HUES64 (cell line): ENCODE measurements around the gene OPA3.

Experiments used
- H3K27ac ChIP-seq: 2 replicates; pipeline ENCODE4 v1.7.0; 2013; ENCODE audit warnings: low read depth, low read length, inconsistent platforms
- H3K27me3 ChIP-seq: 2 replicates; pipeline ENCODE4 v1.6.1; 2013; ENCODE audit warnings: mild to moderate bottlenecking, low read length; ENCODE audit not compliant: insufficient read depth
- H3K36me3 ChIP-seq: 2 replicates; pipeline ENCODE4 v1.6.1; 2013; ENCODE audit warnings: mild to moderate bottlenecking, low read length; ENCODE audit not compliant: insufficient read depth
- H3K4me1 ChIP-seq: 2 replicates; pipeline ENCODE4 v1.6.1; 2013; ENCODE audit warnings: mild to moderate bottlenecking, low read length, moderate library complexity; ENCODE audit not compliant: insufficient read depth
- H3K4me3 ChIP-seq: 2 replicates; pipeline ENCODE4 v1.5.1; 2013; ENCODE audit warnings: mild to moderate bottlenecking, low read length, moderate library complexity
- H3K9ac ChIP-seq: 2 replicates; pipeline ENCODE4 v1.6.1; 2013; ENCODE audit warnings: mild to moderate bottlenecking, low read depth, low read length
- H3K9me3 ChIP-seq: 2 replicates; pipeline ENCODE4 v1.6.1; 2013; ENCODE audit warnings: low read depth, low read length; ENCODE audit not compliant: insufficient read depth
- WGBS: fragments of 150-250, 120-280 bp; methylation state at CpG from one replicate; pipeline ENCODE4 v1.1.7; 2013; ENCODE audit warnings: missing lambda C conversion rate; 5-methylcytosine and 5-hydroxymethylcytosine counted together

The OPA3 gene

DNA sequence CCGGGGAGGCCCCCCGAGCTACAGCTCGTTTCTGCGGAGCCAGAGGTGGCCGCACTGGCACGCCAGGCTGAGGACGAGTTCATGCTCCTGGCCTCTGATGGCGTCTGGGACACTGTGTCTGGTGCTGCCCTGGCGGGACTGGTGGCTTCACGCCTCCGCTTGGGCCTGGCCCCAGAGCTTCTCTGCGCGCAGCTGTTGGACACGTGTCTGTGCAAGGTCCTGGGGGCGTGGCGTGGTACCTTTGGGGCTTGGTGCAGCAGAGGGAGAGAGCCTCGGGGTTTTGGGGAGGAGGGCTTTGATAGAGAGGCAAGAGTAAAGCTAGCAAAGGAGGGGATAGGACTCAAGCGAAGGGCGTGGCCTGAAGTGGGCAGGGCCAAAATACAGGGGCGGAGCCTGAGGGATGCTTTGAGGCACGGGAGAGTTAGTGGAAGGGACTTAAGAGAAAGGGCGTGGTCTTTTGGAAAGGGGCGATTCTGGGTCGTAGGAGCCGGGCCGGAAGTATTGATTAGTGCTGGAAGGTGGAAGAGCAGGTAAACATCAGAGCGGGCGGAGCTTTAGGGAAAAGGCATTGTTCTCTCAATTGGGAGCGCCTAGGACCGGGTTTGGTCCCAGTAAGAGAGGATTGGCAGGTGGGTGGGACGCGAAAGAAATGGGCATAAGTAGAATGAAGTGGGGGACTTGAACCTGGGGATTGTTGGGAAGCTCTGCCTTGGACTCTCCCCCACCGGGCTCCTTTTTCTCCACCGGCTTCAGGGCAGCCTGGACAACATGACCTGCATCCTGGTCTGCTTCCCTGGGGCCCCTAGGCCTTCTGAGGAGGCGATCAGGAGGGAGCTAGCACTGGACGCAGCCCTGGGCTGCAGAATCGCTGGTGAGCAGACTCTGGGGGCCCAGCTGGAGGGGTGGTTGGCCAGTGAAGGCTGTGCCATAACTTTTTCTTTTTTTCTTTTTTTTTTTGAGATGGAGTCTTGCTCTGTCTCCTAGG, 85.1 kb downstream of the OPA3 start:
- WGBS = 15% methylated on average over 37 of the region's 37 CpGs
- Histone ChIP-seq H3K27me3 (peaks cover 21% of the 10 kb centered on the region), H3K4me3 (peak overlapping the region; percentile 46)

DNA sequence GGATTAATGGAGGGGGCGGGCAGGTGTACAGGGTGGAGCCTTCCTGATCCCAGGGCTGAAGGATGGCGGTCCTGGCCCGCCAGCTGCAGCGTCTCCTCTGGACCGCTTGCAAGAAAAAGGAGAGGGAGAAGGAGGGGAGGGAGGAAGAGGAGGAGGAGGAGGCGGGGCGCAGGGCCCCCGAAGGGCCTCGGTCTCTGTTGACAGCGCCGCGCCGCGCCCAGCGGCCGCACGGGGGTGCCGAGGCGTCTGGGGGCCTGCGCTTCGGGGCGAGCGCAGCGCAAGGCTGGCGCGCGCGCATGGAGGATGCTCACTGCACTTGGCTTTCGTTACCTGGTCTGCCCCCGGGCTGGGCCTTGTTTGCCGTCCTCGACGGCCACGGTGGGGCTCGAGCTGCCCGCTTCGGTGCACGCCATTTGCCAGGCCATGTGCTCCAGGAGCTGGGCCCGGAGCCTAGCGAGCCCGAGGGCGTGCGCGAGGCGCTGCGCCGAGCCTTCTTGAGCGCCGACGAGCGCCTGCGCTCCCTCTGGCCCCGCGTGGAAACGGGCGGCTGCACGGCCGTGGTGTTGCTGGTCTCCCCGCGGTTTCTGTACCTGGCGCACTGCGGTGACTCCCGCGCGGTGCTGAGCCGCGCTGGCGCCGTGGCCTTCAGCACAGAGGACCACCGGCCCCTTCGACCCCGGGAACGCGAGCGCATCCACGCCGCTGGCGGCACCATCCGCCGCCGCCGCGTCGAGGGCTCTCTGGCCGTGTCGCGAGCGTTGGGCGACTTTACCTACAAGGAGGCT, 86.0 kb downstream of the OPA3 start, which contains the start of gene PPM1N:
Gene PPM1N, plus strand, starts transcription at position 33 of the 785 bp plus-strand sequence. Its CDS starts 30 bp downstream, at position 63.
- 3% methylated on average over 89 of the region's 89 CpGs for WGBS
- H3K36me3 ChIP-seq = 0 out of 2 replicates have a peak, but pooled peaks cover 6% of the 10 kb centered on the region
- H3K27me3 ChIP-seq = peaks cover 21% of the 10 kb centered on the region
- no peaks in the 10 kb centered on the region for H3K9me3 ChIP-seq
- H3K4me3 ChIP-seq = peak within 1 kb of the TSS; percentile 63
- no peak within 1 kb of the TSS; the same call in 1 of the 2 replicates for H3K27ac ChIP-seq
- no peak within 1 kb of the TSS; the same call in 1 of the 2 replicates for H3K9ac ChIP-seq
- H3K4me1 ChIP-seq = peaks cover 12% of the 10 kb centered on the region

More for the DNA sequence above, 85.1 kb downstream of the OPA3 start:
- H3K9me3 ChIP-seq = no peaks in the 10 kb centered on the region
- H3K9ac ChIP-seq = no peak overlapping the region
- no peak overlapping the region; the same call in 1 of the 2 replicates for H3K27ac ChIP-seq
- 0 out of 2 replicates have a peak, but pooled peaks cover under 1% of the 10 kb centered on the region for H3K36me3 ChIP-seq
- peaks cover 12% of the 10 kb centered on the region for H3K4me1 ChIP-seq

DNA sequence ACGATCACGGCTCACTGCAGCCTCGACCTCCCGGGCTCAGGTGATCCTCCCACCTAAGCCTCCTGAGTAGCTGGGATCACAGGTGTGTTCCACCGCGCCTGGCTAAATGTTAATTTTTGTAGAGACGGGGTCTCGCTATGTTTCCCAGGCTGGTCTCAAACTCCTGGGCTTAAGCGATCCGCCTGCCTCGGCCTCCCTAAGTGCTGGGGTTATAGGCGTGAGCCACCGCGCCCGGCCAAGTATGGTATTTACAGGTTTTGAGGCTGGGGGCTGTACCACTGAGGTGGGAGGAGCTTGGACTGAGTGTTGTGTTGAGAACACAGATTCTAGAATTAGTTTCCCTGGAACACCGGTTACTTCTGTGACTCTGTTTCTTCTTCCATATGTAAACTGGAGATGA, 86.8 kb downstream of the OPA3 start:
- H3K27ac ChIP-seq = no peak overlapping the region

DNA sequence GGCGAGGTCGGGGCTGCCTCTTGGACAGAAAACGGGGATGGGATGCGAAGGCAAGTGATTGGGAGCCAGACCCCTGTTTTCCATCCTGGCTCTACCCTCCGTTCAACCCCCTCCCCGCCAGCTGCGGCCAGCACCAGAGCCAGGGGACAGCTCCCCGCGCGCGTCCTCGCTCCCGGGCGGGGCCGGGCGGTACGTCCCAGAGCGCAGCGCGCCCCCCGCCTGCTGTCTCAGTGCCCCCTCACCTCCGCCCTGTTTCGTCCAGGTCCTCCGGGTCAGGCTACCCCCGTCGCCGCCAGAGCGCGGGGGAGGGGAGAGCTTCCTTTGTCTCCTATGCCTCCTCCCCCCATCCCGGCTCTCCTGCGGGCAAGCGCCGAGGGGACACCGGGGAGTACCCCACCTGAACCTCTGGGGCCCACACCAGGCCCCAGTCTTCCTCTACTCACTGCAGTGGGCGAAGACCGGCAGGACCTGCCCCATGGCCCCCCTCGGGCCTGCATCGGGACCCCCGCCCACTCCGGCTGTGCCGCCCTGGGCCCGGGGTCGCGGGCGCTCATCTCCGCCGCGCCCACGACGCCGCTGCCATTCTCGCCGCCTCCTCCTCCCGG, 88.2 kb downstream of the OPA3 start:
- Histone ChIP-seq H3K4me3 (peak overlapping the region; percentile 74), H3K9me3 (no peaks in the 10 kb centered on the region), H3K36me3 (0 out of 2 replicates have a peak, but pooled peaks cover 6% of the 10 kb centered on the region), H3K4me1 (peaks cover 18% of the 10 kb centered on the region), H3K9ac (peak overlapping the region; percentile 71), H3K27ac (peak overlapping the region; percentile 62; the same call in 1 of the 2 replicates), H3K27me3 (peaks cover 21% of the 10 kb centered on the region)
- WGBS = under 1% methylated on average over 54 of the region's 54 CpGs

More for the DNA sequence above, 86.8 kb downstream of the OPA3 start:
- H3K9ac ChIP-seq = no peak overlapping the region
- H3K4me1 ChIP-seq = peaks cover 16% of the 10 kb centered on the region
- H3K9me3 ChIP-seq = no peaks in the 10 kb centered on the region
- peaks cover 21% of the 10 kb centered on the region for H3K27me3 ChIP-seq
- H3K36me3 ChIP-seq = 0 out of 2 replicates have a peak, but pooled peaks cover 6% of the 10 kb centered on the region
- peak overlapping the region; percentile 46; the same call in 1 of the 2 replicates for H3K4me3 ChIP-seq
- 31% methylated on average over 16 of the region's 16 CpGs for WGBS

DNA sequence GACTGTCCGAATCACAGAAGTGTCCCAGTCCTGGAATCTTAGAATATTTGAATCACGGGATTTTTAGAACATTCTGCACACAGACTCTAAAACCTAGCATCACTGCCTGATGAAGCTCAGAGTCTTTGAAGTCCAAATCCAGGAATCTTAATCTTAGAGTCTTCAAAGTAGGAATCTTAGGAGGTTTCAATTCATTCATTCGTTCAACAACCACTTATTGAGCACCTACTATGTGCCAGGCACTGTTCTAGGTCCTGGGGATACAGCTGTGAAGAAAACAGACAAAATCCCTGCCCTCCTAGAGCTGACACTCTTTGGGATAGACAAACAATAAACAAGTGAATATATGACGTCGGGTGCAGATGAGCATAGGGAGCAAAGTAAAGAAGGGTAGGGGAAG, 89.4 kb downstream of the OPA3 start:
- Histone ChIP-seq H3K4me1 (peaks cover 10% of the 10 kb centered on the region; the same call in 1 of the 2 replicates), H3K9me3 (no peaks in the 10 kb centered on the region), H3K27me3 (peaks cover 21% of the 10 kb centered on the region), H3K4me3 (no peak overlapping the region), H3K36me3 (0 out of 2 replicates have a peak, but pooled peaks cover 6% of the 10 kb centered on the region), H3K27ac (no peak overlapping the region), H3K9ac (no peak overlapping the region)
- WGBS = 91% methylated on average over 5 of the region's 5 CpGs

DNA sequence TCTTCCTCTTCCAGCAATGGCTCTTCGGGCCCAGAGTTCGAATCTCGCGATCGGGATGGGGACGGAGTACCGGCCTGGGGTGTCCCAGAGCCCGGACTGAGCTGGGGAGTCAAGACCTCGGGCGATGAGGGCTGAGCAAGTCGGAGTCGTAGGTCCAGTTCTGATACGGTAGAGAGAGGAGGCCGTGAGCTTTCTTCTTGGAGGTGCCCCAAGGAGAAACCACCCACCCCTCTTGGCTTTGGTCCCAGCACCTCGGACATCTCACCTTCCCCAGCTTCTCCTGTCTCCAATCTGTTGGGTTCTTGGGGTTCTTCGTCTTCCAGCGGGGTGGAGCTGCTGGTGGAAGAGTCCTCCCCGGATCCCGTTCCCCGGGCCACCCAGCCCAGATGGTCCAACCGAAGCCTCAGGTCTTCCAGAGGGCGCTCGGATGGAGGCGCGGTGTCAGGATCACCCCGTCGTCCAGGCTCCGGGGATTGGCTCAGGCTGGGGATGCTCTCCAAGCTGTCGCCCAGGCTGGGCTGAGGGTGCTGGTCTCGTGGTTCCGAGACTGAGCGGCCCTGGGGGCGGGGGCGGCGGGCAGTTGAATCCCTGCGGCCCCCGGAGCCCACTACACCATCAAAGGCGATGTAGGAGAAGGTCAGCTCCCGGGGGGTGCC, 90.2 kb downstream of the OPA3 start:
- 96% methylated on average over 39 of the region's 39 CpGs for WGBS
- Histone ChIP-seq H3K27me3 (peaks cover 21% of the 10 kb centered on the region), H3K9ac (no peak overlapping the region), H3K4me1 (peaks cover 10% of the 10 kb centered on the region; the same call in 1 of the 2 replicates), H3K36me3 (0 out of 2 replicates have a peak, but pooled peaks cover 6% of the 10 kb centered on the region), H3K27ac (no peak overlapping the region), H3K4me3 (no peak overlapping the region), H3K9me3 (no peaks in the 10 kb centered on the region)

DNA sequence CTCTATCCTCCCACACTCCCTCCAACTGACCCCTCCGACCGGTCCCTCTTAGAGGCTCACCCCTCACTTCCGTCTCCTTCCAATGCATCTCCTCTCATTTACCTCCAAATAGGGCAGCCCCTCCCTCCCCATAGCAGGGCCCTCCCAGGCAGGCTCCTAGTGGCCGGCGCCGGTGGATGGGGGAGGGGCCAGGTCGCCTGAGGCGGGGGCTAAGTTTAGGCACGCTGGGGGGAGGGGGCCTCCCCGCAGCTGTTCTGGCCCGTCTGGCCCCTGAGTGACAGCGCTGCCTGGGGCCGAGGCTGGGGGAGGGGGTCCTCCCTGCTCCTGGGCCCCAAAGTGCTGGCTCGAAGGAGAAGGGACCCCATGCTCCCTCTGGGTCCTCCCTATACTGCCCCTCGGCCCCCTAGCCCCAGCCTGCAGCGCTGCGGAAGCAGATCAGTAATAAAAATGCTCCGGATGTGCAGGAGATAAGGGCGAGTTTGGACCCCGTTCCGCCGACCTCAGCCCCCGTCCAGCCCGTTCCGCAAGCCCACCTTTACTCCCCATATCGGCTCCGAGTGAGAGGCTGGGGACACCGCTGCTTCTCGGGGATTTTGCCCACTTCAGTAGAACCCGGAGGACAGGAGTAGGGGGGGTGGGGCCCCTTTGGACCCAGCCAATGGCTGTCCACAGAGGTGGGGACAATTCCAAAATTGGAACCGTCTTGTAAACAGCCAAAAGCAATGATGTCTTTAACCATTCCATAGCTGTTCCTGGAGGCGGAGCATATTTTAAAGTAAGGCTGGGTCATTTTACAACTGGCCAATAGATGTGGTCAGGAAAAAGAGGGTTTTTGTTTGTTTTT, 91.8 kb downstream of the OPA3 start:
- Histone ChIP-seq H3K4me3 (peak overlapping the region; percentile 73), H3K4me1 (peaks cover 7% of the 10 kb centered on the region; the same call in 1 of the 2 replicates), H3K27me3 (peaks cover 6% of the 10 kb centered on the region), H3K9me3 (no peaks in the 10 kb centered on the region), H3K36me3 (0 out of 2 replicates have a peak, but pooled peaks cover 6% of the 10 kb centered on the region), H3K9ac (peak overlapping the region; percentile 64), H3K27ac (peak overlapping the region; percentile 88)
- WGBS = 2% methylated on average over 31 of the region's 32 CpGs

DNA sequence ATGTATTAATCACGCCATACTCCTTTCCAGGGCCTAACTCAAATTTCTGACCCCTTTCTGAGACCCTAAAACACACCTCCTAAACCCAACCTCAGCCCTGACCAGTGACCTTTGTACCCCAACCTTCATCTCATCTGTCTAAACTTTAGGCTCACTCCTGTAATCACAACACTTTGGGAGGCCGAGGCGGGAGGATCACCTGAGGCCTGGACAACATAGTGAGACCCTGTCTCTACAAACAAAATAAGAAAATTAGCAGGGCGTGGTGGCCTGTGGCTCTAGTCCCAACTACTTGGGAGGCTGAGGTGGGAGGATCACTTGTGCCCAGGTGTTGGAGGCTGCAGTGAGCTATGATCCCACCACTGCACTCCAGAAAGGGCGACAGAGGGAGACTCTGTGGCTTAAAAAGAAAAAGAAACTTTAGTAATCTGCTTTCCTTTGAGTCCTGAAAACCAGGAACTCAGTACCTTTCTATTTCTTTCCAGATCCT, 92.4 kb downstream of the OPA3 start:
- Histone ChIP-seq H3K9me3 (no peaks in the 10 kb centered on the region), H3K9ac (no peak overlapping the region), H3K27ac (peak overlapping the region; percentile 58), H3K27me3 (0 out of 2 replicates have a peak, but pooled peaks cover 4% of the 10 kb centered on the region), H3K36me3 (0 out of 2 replicates have a peak, but pooled peaks cover 6% of the 10 kb centered on the region), H3K4me3 (peak overlapping the region; percentile 73), H3K4me1 (peaks cover 7% of the 10 kb centered on the region; the same call in 1 of the 2 replicates)
- 89% methylated on average over 5 of the region's 5 CpGs for WGBS

DNA sequence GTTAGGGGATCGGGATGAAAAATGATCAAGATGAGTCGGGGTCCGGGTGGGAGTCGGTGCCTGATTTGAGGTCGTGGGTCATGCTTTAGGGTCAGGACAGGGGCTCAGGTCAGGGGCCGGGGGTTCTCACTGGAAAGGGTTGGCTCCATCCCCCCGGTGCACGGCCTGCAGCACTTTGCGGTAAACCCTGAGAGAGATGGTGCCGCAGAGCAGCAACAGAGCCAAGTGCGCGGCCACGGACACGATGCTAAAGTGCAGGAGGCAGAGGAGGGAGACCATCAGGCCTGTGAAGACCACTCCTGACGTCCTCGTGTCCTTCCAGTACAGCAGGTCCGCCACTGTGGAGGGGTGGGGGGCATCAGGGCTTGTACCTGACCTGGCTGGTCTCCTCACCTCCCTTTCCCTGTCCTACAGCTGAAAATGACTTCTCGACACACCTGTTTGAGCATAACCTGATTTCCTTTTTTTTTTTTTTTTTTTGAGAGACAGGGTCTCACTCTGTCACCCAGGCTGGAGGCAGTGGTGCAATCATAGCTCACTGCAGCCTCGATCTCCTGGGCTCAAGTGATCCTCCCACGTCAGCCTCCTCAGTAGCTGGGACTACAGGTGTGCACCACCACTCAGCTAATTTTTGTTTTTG, 95.3 kb downstream of the OPA3 start:
- H3K27me3 ChIP-seq = no peaks in the 10 kb centered on the region
- no peak overlapping the region for H3K4me3 ChIP-seq
- no peak overlapping the region for H3K9ac ChIP-seq
- H3K36me3 ChIP-seq = 0 out of 2 replicates have a peak, but pooled peaks cover 4% of the 10 kb centered on the region
- WGBS = 93% methylated on average over 20 of the region's 20 CpGs
- H3K27ac ChIP-seq = no peak overlapping the region
- H3K4me1 ChIP-seq = peaks cover 7% of the 10 kb centered on the region; the same call in 1 of the 2 replicates
- no peaks in the 10 kb centered on the region for H3K9me3 ChIP-seq
